Esophagus (tissue), 2 donors: ENCODE measurements around the gene AHRR. TPM values are rescaled to one million over a fixed set of nuclear protein-coding genes. Genes with fewer than 3 reads are reported as not detected.

Experiments used
- H3K27ac ChIP-seq, 2 donors: one replicate each; pipeline ENCODE4 v1.5.1; 2013; ENCODE audit warnings: low read depth in 2 of 2, mild to moderate bottlenecking in 2 of 2, inconsistent platforms in 1 of 2, low read length in 1 of 2, moderate library complexity in 1 of 2
- H3K27me3 ChIP-seq, 2 donors: one replicate each; pipeline ENCODE4 v1.6.1; 2013; ENCODE audit warnings: low read length in 2 of 2, control low read depth in 1 of 2, mild to moderate bottlenecking in 1 of 2; ENCODE audit not compliant: insufficient read depth in 2 of 2, control insufficient read depth in 1 of 2
- H3K36me3 ChIP-seq, 2 donors: one replicate each; pipeline ENCODE4 v1.6.1; 2013; ENCODE audit warnings: low read length in 1 of 2; ENCODE audit not compliant: control insufficient read depth in 2 of 2, insufficient read depth in 2 of 2
- H3K4me1 ChIP-seq, 2 donors: one replicate each; pipeline ENCODE4 v1.6.1; 2013; ENCODE audit warnings: low read length in 1 of 2; ENCODE audit not compliant: control insufficient read depth in 2 of 2, insufficient read depth in 2 of 2
- H3K4me3 ChIP-seq, 2 donors: one replicate each; pipeline ENCODE4 v1.5.1; 2013; ENCODE audit warnings: low read length in 2 of 2, mild to moderate bottlenecking in 2 of 2, low read depth in 1 of 2, moderate library complexity in 1 of 2
- H3K9me3 ChIP-seq, 2 donors: one replicate each; pipeline ENCODE4 v1.6.1; 2013; ENCODE audit warnings: mild to moderate bottlenecking in 2 of 2, low read depth in 1 of 2, low read length in 1 of 2, moderate library complexity in 1 of 2; ENCODE audit not compliant: control insufficient read depth in 2 of 2, insufficient read depth in 1 of 2
- WGBS, 2 donors: extraction: QIAGEN DNeasy Blood & Tissue Kit; methylation state at CpG; one replicate each; pipeline ENCODE4 v1.1.7; 2013; 5-methylcytosine and 5-hydroxymethylcytosine counted together
- polyA plus RNA-seq, 2 donors: library from polyadenylated mRNA; stranded (reverse); fragments of 200-250 nt; gene quantifications; one replicate each; pipeline ENCODE4 v1.2.3, GENCODE V29; 2013
- donor health status: healthy with polysubstance abuse.
- donor health status: Bipolar disorder and iron deficiency.

Gene AHRR
- polyA plus RNA-seq, 2 donors: 1.2 to 1.7 TPM

DNA sequence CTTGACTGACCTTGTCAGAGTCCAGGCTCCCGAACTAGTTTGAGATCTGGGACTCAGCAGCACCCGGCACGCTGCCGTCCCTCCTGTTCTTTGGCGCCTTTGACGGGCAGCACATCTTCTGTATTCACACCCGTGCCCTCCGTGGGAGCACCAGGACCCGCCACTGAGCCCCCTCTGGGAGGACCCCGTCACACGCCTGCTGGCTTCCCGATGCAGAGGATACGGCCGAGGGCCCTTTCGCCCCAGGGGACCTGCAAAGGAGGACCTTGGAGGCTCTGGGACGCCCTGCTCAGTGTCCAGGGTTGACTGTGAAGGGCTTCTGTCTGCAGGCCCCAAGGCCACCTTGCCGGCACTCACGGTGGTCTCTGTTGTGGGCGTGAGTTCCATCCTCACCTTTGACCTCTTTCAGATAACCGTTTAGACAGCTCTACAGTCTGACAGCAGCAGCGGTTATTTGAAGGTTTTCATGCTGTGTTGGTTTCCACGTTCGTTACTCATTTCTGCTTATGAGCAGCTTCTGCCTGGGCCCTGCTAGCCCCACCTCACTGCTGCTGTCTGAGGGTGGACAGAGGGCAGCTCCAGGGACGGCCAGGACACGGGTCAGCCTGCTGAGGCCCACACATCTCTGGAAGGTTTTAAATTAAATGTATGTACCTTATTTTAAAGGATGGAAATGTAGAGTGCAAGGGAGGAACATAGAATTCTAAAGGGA lies 108.9 kb downstream of the AHRR start:
- Histone ChIP-seq H3K4me3 (no peak overlapping the region), H3K4me1 (peaks cover 0 to 6% of the 10 kb centered on the region in 2 donors), H3K27ac (no peak overlapping the region), H3K36me3 (peaks cover 0 to 3% of the 10 kb centered on the region in 2 donors), H3K27me3 (no peaks in the 10 kb centered on the region), H3K9me3 (no peaks in the 10 kb centered on the region)
- 82 to 85% methylated on average over 25 of the region's 25 CpGs for WGBS, 2 donors

DNA sequence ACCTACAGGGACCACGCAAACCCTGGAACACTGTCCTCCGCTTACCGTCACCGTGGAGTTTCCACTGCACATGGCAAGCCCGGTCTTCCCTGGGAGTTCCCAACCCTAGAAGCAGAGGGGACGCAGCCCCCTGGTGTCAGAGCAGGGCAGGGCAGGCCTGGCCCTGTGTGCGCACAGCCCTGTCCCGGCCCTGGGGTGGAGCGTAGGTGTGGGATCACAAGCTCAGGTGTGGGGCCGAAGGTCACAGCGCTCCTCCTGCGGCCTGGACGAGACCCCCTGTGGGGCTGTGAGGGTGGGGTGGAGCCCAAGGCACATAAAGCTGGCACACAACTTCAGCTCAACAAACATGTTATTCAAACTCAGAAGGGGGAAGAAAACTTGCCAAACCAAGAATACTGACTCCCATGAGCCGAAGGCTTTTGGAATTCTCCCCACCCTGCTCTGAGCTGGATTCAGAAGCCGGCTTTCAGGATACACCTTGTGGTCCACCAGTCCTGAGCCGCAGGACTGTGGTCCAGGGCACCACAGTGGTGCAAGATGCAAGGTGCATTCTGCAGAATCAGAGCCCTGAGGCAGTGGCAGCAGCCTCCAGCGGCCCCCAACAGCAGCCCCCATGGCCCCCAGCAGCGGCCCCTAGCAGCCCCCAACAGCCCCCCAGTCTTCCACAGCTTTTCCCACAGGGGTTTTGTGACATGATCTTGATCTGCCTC lies 109.6 kb downstream of the AHRR start:
- H3K4me1 ChIP-seq: peaks cover 0 to 6% of the 10 kb centered on the region in 2 donors
- peaks cover 0 to 3% of the 10 kb centered on the region in 2 donors for H3K36me3 ChIP-seq
- H3K27ac ChIP-seq: no peak overlapping the region
- H3K4me3 ChIP-seq: no peak overlapping the region
- no peaks in the 10 kb centered on the region for H3K27me3 ChIP-seq
- no peaks in the 10 kb centered on the region for H3K9me3 ChIP-seq
- WGBS, 2 donors: 51% methylated on average over 18 of the region's 18 CpGs

DNA sequence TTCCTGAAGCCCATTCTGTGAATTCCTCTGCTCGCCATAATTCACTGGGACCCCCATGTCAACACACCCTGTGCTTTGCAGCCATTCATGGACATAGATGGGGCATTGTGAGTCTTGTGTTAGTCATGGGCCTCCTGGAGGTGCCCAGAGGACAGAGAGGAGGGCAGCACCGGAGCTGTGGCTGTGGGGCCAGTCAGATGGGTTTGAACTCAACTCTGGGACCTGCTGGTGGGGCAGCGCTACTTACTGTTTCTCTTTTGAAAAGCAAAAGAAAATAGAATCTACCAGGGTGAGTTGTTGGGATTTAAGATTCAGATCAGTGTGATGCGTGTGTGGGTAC lies 110.2 kb downstream of the AHRR start:
- 96 to 100% methylated on average over 4 of the region's 4 CpGs for WGBS, 2 donors
- Histone ChIP-seq H3K4me3 (no peak overlapping the region), H3K27me3 (no peaks in the 10 kb centered on the region), H3K9me3 (no peaks in the 10 kb centered on the region), H3K36me3 (peaks cover 0 to 3% of the 10 kb centered on the region in 2 donors), H3K4me1 (peaks cover 0 to 6% of the 10 kb centered on the region in 2 donors), H3K27ac (no peak overlapping the region)

DNA sequence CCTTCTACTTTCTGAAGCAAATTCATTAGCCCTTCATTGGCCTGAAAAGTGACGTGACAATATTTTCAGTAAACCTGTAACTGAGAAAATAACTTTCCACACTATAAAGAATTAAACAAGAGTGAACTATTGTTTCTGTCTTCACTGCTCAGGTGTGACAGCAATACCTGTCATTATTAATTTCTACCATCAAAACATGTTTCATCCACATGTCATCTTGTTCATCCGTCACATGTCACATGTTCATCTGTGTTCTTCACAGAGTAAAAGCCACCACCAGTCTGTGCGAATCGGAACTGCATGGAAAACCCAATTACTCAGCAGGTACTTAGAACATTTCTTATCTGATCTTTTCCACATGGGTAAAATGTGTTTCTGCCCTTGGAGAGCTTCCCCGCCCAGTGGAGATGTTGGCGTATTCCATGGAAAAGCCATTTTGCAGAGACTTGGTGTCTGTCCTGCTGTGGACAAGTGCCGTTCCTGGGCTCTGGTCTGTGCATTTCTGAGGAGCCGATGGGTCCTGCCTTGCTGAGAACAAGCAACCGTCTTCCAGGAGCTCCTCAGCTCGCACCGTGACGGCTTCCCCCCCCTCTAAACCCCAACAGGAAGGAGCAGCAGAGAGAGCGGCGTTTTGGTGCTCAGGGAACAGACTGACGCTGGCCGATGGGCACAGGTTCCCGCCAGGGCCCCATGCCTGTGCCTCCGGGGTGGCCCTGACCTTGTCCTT lies 110.8 kb downstream of the AHRR start:
- H3K27me3 ChIP-seq: no peaks in the 10 kb centered on the region
- H3K4me1 ChIP-seq: peaks cover 0 to 6% of the 10 kb centered on the region in 2 donors
- WGBS, 2 donors: 84 to 86% methylated on average over 18 of the region's 18 CpGs
- no peaks in the 10 kb centered on the region for H3K9me3 ChIP-seq
- H3K4me3 ChIP-seq: no peak overlapping the region
- H3K27ac ChIP-seq: no peak overlapping the region
- H3K36me3 ChIP-seq: peaks cover 0 to 3% of the 10 kb centered on the region in 2 donors

DNA sequence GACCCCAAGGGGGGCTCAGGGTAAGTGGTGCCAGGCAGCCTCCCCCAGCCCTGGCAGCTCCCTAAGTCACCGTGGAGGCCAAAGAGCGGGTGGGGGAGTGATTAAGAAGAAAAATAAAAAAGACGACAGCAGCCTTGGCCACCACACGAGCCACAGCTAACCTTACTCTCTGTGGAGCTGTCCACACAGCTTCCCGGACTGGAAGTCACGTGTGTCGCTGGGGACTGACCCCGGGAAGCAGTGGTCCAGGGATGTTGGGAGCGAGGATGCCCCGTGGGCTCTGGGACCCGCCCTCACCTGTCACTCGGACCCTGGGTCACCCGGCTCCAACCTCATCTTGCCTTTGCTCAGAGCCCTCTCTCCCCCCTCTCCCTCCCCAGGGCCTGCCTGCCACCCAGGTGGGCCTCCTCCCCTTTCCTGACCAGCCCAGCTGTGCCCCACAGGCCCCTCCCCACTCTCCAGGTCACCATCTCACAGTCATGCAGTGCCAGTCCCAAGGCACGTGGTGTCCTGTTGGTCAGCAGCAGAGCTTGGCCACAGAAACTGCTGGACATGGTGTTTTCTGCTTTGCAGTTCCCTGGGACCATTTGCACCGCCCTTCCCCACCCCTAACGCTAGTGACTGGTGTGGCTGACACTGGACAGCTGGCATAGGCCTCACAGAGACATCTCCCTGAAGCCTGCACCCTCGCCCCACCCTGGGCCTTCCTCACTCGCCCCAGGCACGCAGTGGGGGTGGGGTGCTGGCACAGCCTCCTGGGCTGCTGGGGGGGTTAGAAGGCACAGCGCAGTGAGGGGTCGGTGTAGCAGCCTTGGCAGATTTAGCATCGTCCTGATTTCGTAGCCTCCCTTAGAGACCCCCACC lies 111.6 kb downstream of the AHRR start:
- Histone ChIP-seq H3K9me3 (no peaks in the 10 kb centered on the region), H3K36me3 (peaks cover 0 to under 1% of the 10 kb centered on the region in 2 donors), H3K27ac (no peak overlapping the region), H3K4me3 (no peak overlapping the region), H3K4me1 (peaks cover 0 to 6% of the 10 kb centered on the region in 2 donors), H3K27me3 (no peaks in the 10 kb centered on the region)
- 83 to 84% methylated on average over 23 of the region's 23 CpGs for WGBS, 2 donors

DNA sequence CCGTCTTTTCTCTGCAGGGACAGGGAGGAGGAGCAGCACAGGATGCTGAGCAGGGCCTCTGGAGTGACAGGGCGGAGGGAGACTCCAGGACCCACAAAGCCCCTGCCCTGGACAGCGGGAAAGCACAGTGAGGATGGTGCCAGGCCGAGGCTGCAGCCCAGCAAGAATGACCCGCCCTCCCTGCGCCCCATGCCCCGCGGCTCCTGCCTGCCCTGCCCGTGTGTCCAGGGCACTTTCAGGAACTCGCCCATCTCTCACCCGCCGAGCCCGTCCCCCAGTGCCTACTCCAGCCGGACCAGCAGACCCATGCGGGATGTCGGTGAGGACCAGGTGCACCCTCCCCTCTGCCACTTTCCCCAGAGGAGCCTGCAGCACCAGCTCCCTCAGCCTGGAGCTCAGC lies 112.3 kb downstream of the AHRR start:
- Histone ChIP-seq H3K36me3 (no peaks in the 10 kb centered on the region), H3K4me3 (no peak overlapping the region), H3K9me3 (no peaks in the 10 kb centered on the region), H3K27ac (no peak overlapping the region), H3K4me1 (peaks cover 0 to 6% of the 10 kb centered on the region in 2 donors), H3K27me3 (no peaks in the 10 kb centered on the region)
- WGBS, 2 donors: 82 to 85% methylated on average over 13 to 16 of the region's 16 CpGs

DNA sequence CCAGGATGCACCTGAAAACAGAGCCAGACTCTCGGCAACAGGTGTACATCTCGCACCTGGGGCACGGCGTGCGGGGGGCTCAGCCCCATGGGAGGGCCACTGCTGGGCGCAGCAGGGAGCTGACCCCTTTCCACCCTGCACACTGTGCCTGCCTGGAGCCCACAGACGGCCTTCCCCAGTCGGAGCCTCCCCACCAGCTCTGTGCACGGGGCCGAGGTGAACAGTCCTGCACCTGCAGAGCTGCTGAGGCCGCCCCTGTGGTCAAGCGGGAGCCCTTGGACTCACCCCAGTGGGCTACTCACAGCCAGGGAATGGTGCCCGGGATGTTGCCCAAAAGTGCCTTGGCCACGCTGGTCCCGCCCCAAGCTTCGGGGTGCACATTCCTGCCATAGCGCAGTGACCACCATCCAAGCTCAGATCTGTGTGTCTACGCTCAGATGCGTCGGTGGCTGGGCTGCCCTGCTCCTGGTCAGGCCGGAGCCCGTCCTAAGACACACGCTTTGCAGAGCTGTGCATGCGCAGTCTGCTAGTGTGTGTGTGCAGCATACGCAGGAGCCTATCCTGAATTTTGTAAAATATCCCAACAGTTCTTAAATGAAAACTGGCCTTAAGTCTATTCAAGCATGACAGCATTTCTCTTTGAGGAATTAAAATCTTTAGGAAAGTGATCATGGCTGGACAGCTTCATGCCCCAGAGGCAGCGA lies 113.1 kb downstream of the AHRR start:
- H3K27me3 ChIP-seq: no peaks in the 10 kb centered on the region
- H3K36me3 ChIP-seq: no peaks in the 10 kb centered on the region
- no peak overlapping the region for H3K4me3 ChIP-seq
- no peak overlapping the region for H3K27ac ChIP-seq
- H3K9me3 ChIP-seq: no peaks in the 10 kb centered on the region
- H3K4me1 ChIP-seq: peaks cover 0 to 6% of the 10 kb centered on the region in 2 donors
- WGBS, 2 donors: 85 to 86% methylated on average over 26 of the region's 26 CpGs

DNA sequence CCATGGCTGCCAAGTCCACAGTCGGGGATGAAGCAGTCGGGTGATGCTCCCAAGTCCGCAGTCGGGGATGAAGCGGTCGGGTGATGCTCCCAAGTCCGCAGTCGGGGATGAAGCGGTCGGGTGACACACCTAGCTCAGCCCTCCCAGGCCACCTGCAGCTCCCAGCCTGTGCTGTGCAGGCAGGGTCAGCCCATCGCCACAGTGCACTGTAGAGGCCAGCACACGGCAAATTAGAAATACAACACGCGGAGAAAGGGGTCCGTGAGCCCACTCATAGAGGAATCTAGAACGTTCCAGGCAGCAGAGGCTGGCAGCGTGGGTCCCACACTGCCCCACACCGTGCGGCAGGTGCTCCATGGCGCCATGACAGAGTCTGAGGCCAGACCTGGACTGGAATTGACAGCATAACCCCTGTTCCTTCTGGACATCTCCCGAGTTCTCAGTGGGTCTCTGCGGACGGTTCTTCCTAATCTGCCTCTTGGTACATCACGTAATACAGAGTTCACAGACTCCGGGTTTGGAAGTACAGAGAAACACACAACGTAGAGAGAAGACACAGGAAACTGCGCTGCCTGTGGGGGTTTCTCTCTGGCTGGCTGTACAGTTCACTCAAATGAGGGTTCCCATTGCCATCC lies 113.8 kb downstream of the AHRR start:
- 85 to 86% methylated on average over 27 of the region's 27 CpGs for WGBS, 2 donors
- no peak overlapping the region for H3K4me3 ChIP-seq
- no peaks in the 10 kb centered on the region for H3K9me3 ChIP-seq
- H3K27ac ChIP-seq: no peak overlapping the region
- H3K36me3 ChIP-seq: no peaks in the 10 kb centered on the region
- H3K27me3 ChIP-seq: no peaks in the 10 kb centered on the region
- peaks cover 0 to 3% of the 10 kb centered on the region in 2 donors for H3K4me1 ChIP-seq
